Heart left ventricle (tissue), 16 donors: ENCODE measurements around the gene ARHGEF10L. TPM values are rescaled to one million over a fixed set of nuclear protein-coding genes. Genes with fewer than 3 reads are reported as not detected.
A peak's percentile ranks its signal among the peaks of the same experiment; 100 is the strongest.

Experiments used
- ATAC-seq, 4 donors: fragments of 200-7000 bp; cut with Tn5 transposase; one replicate each; pipeline ENCODE4 v1.9.1; 2020 to 2022; ENCODE audit warnings: moderate library complexity in 4 of 4, mild to moderate bottlenecking in 3 of 4, moderate number of reproducible peaks in 1 of 4
- DNase-seq, 5 donors: peaks; one replicate each; pipeline ENCODE4 v3.0.0-alpha.2; 2020
- H3K27ac ChIP-seq, 12 donors: fragments of 200-600 bp; sonication (generic) in 4 of 12; one replicate each; pipeline versions ENCODE4 v1.5.0 to v1.8.0; 2016 to 2022; ENCODE audit warnings: mild to moderate bottlenecking in 2 of 12
- H3K27me3 ChIP-seq, 9 donors: fragments of 200-600 bp; sonication (generic) in 2 of 9; one replicate each; pipeline versions ENCODE4 v1.5.1 to v1.8.0; 2016 to 2022; ENCODE audit warnings: mild to moderate bottlenecking in 3 of 9
- H3K36me3 ChIP-seq, 9 donors: fragments of 200-600 bp; sonication (generic) in 2 of 9; one replicate each; pipeline versions ENCODE4 v1.5.0 to v1.8.0; 2018 to 2022; ENCODE audit warnings: mild to moderate bottlenecking in 2 of 9
- H3K4me1 ChIP-seq, 12 donors: fragments of 200-600 bp; sonication (generic) in 4 of 12; one replicate each; pipeline versions ENCODE4 v1.5.0 to v1.8.0; 2016 to 2022; ENCODE audit warnings: mild to moderate bottlenecking in 3 of 12
- H3K4me3 ChIP-seq, 12 donors: fragments of 200-600 bp; sonication (generic) in 4 of 12; one replicate each; pipeline versions ENCODE4 v1.5.0 to v1.8.0; 2017 to 2022; ENCODE audit warnings: mild to moderate bottlenecking in 9 of 12, moderate library complexity in 4 of 12
- H3K9me3 ChIP-seq, 12 donors: fragments of 200-600 bp; sonication (generic) in 4 of 12; one replicate each; pipeline versions ENCODE4 v1.5.0 to v1.8.0; 2016 to 2022; ENCODE audit warnings: mild to moderate bottlenecking in 1 of 12
- POLR2A ChIP-seq, 2 donors: fragments of 450-650 bp; IDR thresholded peaks; one replicate each; pipeline ENCODE4 v1.6.1; 2017; ENCODE audit warnings: antibody characterized with exemption in 2 of 2, mild to moderate bottlenecking in 2 of 2, moderate library complexity in 2 of 2
- WGBS, 4 donors: extraction: QIAGEN DNeasy Blood & Tissue Kit in 2 of 4; methylation state at CpG; one replicate each; pipeline versions ENCODE4 v1.1.5 to v1.1.7; 2013 to 2018; 5-methylcytosine and 5-hydroxymethylcytosine counted together
- intact Hi-C, 10 donors: fragments of 100-400 bp; cut with DNase I; formaldehyde crosslinking; loops; one replicate each; pipeline versions ENCODE4 v1.11.1 to v1.14.2; 2022
- polyA plus RNA-seq, 2 donors: library from polyadenylated mRNA; stranded (reverse); fragments of 200-250 nt; gene quantifications; one replicate each; pipeline ENCODE4 v1.2.3, GENCODE V29; 2013
- total RNA-seq, 9 donors: library from RNA; depleted of rRNA in 2 of 9; stranded (reverse); fragments of >200 nt in 2 of 9; fragmentation: NEBNext Ultra II Directional in 3 of 9; extraction: Animal tissue kit (Norgen Biotek cat#: 25700) in 3 of 9; gene quantifications; one replicate each; pipeline versions ENCODE4 v1.1.0 to v1.2.4, GENCODE V29; 2016 to 2023
- TF ChIP-seq, protein P1 (sequence below), 12 donors: fragments of 200-600 bp; sonication (generic) in 4 of 12; IDR thresholded peaks; one replicate each; pipeline versions ENCODE4 v1.5.0 to v1.8.0; 2018 to 2022; ENCODE audit warnings: antibody characterized with exemption in 12 of 12, mild to moderate bottlenecking in 5 of 12
- donor health status: ischemic (EF 13 %, LVEDD 7.1; RV severe dilation, severe dysfunction).
- donor health status: healthy with polysubstance abuse.
- donor health status: DM: no; HTN: yes; CAD: no.
- donor health status: DM: no; HTN: no; CAD: no.
- donor health status: ischemic (EF 25% LVEDD 6.9; RV normal size, moderate dysfunction).
- donor health status: ischemic (EF 25% LVEDD 5.7; RV mildly dilated, moderate dysfunction).
- donor health status: healthy.
- donor health status: DM: yes; HTN: yes; CAD: no.
- donor health status: ischemic (EF 35%, LVEDD 5.7; RV mildly dilated, moderate dysfunction).
- donor health status: nonischemic (EF 11% LVEDD 7.7; RV severe dilation, severe dysfunction).
- donor health status: DM: yes; HTN: yes; CAD: no.
- donor health status: PGD.
- donor health status: ischemic (EF 29% LVEDD 5.4; RV normal size, mild dysfunction).
- donor health status: nonischemic (EF 23%, LVEDD 6.1; RV moderate dilation, normal function).

The ARHGEF10L gene
- total and polyA plus RNA-seq, 11 donors, result 44.6 to 72.8 (median 57.9) TPM

DNA sequence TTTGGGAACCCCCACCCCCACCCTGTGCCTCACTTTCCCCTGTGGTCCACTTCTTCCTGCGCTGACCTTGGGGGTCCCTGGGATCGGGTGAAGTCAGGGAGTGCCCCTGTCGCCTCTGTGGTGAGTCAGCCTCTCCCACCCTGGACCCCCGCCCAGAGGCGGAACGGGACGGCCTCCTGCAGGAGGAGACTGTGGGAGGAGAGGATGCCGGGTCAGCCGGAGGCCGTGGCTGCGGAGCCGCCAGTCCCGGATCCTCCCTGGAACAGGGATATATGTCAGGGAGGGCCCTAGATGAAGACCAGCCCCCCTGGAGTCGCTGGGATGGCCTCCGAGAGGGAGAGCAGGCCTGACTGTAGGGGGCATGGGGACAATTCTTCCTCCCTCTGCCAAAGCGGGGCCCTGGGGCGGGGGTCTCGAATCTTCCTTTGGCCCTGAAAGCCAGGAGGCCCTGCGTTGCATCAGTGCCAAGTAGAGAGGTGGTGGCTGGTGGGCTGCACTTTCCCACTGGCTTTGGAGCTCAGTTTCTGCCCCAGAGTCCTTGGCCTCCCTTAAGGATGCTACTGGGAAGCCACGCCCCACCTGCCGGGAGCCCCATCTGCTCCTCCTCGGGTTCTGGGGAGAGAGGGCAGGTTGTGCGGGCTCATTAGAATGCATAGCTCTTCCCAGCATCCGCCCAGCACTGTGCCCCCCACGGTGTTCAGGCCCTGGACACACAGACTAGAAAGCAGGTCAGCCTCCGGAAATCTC, 930 bp downstream of the ARHGEF10L start:
- H3K27ac ChIP-seq, result peak overlapping the region; percentile 72 to 98 (median 89)
- 3 to 9% (median 8%) methylated on average over 15 to 26 of the region's 26 CpGs for WGBS, 4 donors
- TF ChIP-seq, protein P1, sequence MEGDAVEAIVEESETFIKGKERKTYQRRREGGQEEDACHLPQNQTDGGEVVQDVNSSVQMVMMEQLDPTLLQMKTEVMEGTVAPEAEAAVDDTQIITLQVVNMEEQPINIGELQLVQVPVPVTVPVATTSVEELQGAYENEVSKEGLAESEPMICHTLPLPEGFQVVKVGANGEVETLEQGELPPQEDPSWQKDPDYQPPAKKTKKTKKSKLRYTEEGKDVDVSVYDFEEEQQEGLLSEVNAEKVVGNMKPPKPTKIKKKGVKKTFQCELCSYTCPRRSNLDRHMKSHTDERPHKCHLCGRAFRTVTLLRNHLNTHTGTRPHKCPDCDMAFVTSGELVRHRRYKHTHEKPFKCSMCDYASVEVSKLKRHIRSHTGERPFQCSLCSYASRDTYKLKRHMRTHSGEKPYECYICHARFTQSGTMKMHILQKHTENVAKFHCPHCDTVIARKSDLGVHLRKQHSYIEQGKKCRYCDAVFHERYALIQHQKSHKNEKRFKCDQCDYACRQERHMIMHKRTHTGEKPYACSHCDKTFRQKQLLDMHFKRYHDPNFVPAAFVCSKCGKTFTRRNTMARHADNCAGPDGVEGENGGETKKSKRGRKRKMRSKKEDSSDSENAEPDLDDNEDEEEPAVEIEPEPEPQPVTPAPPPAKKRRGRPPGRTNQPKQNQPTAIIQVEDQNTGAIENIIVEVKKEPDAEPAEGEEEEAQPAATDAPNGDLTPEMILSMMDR (IDR thresholded peaks at IDR 0.05), result no peak
- no peak for TF ChIP-seq POLR2A (IDR thresholded peaks at IDR 0.05)
- ATAC-seq (peak; percentile 52 to 80 (median 76)), DNase-seq (peak; percentile 67 to 80 (median 68))
- H3K36me3 ChIP-seq, result no peaks in the 10 kb centered on the region
- peak overlapping the region; percentile 63 to 98 (median 75) for H3K4me3 ChIP-seq
- peaks cover 0 to 38% (median 15%) of the 10 kb centered on the region in 12 donors for H3K4me1 ChIP-seq
- intact Hi-C loops, result no loop called here
- peaks cover 0 to 22% (median 0%) of the 10 kb centered on the region in 9 donors for H3K27me3 ChIP-seq
- no peaks in the 10 kb centered on the region for H3K9me3 ChIP-seq

GRCh38 chr1:17542645-17543044, 3.1 kb downstream of the ARHGEF10L start:
- no peak for ATAC-seq
- Histone ChIP-seq H3K27me3 (peaks cover 0 to 20% (median 0%) of the 10 kb centered on the region in 9 donors), H3K27ac (no peak overlapping the region), H3K4me1 (peaks cover 0 to 57% (median 24%) of the 10 kb centered on the region in 12 donors), H3K36me3 (no peaks in the 10 kb centered on the region), H3K4me3 (no peak overlapping the region), H3K9me3 (no peaks in the 10 kb centered on the region)
- DNase-seq, result no peak
- WGBS, 4 donors, result 81 to 87% (median 83%) methylated on average over 7 of the region's 7 CpGs
- intact Hi-C loops, result no loop called here
- TF ChIP-seq, protein P1 (IDR thresholded peaks at IDR 0.05), result no peak
- no peak for TF ChIP-seq POLR2A (IDR thresholded peaks at IDR 0.05)

DNA sequence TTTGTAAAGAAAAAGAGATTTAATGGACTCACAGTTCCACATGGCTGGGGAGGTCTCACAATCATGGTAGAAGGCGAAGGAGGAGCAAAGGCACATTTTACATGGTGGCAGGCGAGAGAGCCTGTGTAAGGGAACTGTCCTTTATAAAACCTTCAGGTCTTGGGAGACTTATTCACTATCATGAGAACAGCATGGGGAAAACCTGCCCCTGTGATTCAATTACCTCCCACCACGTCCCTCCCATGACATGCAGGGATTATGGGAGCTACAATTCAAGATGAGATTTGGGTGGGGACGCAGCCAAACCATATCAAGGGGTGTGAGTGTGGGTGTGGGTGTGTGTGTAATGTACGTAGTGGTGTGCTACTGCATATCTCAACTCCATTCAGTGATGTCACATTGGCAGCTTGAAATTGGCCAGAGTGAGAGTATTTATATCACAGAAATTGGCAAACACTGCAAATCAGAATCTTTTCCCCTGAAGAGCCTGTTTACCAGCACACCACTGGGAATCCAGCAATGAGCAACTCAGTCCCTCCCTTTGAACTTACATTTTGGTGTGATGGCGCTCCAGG, 5.4 kb downstream of the ARHGEF10L start:
- Histone ChIP-seq H3K4me1 (peaks cover 0 to 58% (median 24%) of the 10 kb centered on the region in 12 donors), H3K4me3 (no peak overlapping the region), H3K27ac (peak overlapping the region in 9 of 12 donors; percentile 17 to 78 (median 55)), H3K36me3 (no peaks in the 10 kb centered on the region), H3K9me3 (no peaks in the 10 kb centered on the region), H3K27me3 (peaks cover 0 to 14% (median 0%) of the 10 kb centered on the region in 9 donors)
- TF ChIP-seq POLR2A (IDR thresholded peaks at IDR 0.05), result no peak
- TF ChIP-seq, protein P1 (IDR thresholded peaks at IDR 0.05), result no peak
- ATAC-seq (peak in 3 of 4 donors; percentile 20 to 56 (median 36)), DNase-seq (no peak)
- 52 to 65% (median 54%) methylated on average over 6 of the region's 6 CpGs for WGBS, 4 donors
- intact Hi-C loops, result no loop called here

GRCh38 chr1:17545356-17545755, 5.9 kb downstream of the ARHGEF10L start:
- DNase-seq (no peak), ATAC-seq (peak in 3 of 4 donors; percentile 21 to 58 (median 45))
- Histone ChIP-seq H3K36me3 (no peaks in the 10 kb centered on the region), H3K4me1 (peaks cover 0 to 63% (median 24%) of the 10 kb centered on the region in 12 donors), H3K4me3 (no peak overlapping the region), H3K27ac (peak overlapping the region in 9 of 12 donors; percentile 17 to 78 (median 55)), H3K9me3 (no peaks in the 10 kb centered on the region), H3K27me3 (peaks cover 0 to 9% (median 0%) of the 10 kb centered on the region in 9 donors)
- no peak for TF ChIP-seq POLR2A (IDR thresholded peaks at IDR 0.05)
- TF ChIP-seq, protein P1 (IDR thresholded peaks at IDR 0.05), result no peak
- 33 to 50% (median 43%) methylated on average over 2 of the region's 2 CpGs for WGBS, 4 donors
- intact Hi-C loops, result no loop called here
